ENCODE data around the gene EVC2.

The EVC2 gene

DNA sequence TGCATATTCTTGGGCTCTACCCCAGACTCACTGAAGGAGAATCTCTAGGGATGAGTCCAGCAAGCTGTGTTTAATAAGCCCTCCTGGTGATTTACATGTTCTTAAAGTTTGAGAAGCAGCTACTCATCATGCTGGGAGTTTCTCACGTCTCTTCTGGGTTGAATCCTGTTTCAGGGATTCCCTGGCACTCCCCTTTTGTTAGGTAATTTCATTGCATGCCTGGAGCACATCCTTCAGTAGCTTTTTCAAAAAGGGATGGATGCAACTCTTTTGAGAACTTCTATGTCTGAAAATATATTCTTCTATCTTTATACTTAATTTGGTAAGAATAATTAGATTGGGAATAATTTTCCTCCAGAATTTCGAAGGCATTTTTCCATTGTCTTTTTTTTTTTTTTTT is 7.0 kb upstream of the EVC2 start:
- no peak for TF ChIP-seq CTCF (IDR thresholded peaks at IDR 0.05)
- Histone ChIP-seq H3K79me2 (no peaks in the 10 kb centered on the region), H3K27me3 (ENCODE audit: control insufficient read depth, insufficient read depth, low read length) (no peaks in the 10 kb centered on the region), H3K9ac (no peak overlapping the region), H2AFZ (no peak overlapping the region), H3K4me3 (ENCODE audit: low read depth, low read length) (no peak overlapping the region), H3K36me3 (ENCODE audit: control insufficient read depth, insufficient read depth, low read length) (no peaks in the 10 kb centered on the region), H3K9me3 (ENCODE audit: control insufficient read depth, low read length) (no peaks in the 10 kb centered on the region), H3K4me1 (no peaks in the 10 kb centered on the region), H3K4me2 (ENCODE audit: low read length) (no peak overlapping the region), H3K27ac (no peak overlapping the region)

GRCh38 chr4:5713861-5714260 is 5.5 kb upstream of the EVC2 start:
- TF ChIP-seq CTCF (IDR thresholded peaks at IDR 0.05): no peak
- H3K4me1 ChIP-seq: no peaks in the 10 kb centered on the region
- H3K4me3 ChIP-seq (ENCODE audit: low read depth, low read length): no peak overlapping the region
- H3K27me3 ChIP-seq (ENCODE audit: control insufficient read depth, insufficient read depth, low read length): no peaks in the 10 kb centered on the region
- H3K27ac ChIP-seq: no peak overlapping the region
- no peak overlapping the region for H2AFZ ChIP-seq
- no peaks in the 10 kb centered on the region for H3K79me2 ChIP-seq
- H3K36me3 ChIP-seq (ENCODE audit: control insufficient read depth, insufficient read depth, low read length): no peaks in the 10 kb centered on the region
- H3K4me2 ChIP-seq (ENCODE audit: low read length): no peak overlapping the region
- H3K9me3 ChIP-seq (ENCODE audit: control insufficient read depth, low read length): no peaks in the 10 kb centered on the region
- no peak overlapping the region for H3K9ac ChIP-seq

DNA sequence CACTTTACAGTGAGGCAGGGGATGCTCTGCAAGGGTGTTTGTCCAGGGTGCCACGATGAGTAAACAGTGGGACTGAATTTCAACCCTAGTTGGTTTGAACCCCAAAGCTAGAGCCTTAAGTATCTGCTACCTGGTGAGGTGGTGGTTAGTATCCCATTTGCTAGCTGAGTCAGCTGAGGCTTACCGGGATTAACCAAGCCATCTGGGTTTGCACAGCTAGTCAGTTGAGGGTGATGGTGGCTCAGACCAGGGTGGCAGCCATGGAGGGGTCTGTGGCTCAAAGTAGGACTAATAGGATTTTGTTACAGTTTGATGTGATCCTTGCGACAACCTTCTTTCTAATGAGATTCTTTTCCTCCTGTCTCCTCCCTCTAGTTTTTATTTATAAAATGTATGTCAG is 4.6 kb upstream of the EVC2 start:
- H3K27me3 ChIP-seq (ENCODE audit: control insufficient read depth, insufficient read depth, low read length): no peaks in the 10 kb centered on the region
- no peak overlapping the region for H3K4me3 ChIP-seq (ENCODE audit: low read depth, low read length)
- no peak overlapping the region for H3K9ac ChIP-seq
- H3K4me1 ChIP-seq: no peaks in the 10 kb centered on the region
- H3K27ac ChIP-seq: no peak overlapping the region
- H3K79me2 ChIP-seq: no peaks in the 10 kb centered on the region
- H3K36me3 ChIP-seq (ENCODE audit: control insufficient read depth, insufficient read depth, low read length): no peaks in the 10 kb centered on the region
- no peaks in the 10 kb centered on the region for H3K9me3 ChIP-seq (ENCODE audit: control insufficient read depth, low read length)
- H2AFZ ChIP-seq: no peak overlapping the region
- H3K4me2 ChIP-seq (ENCODE audit: low read length): no peak overlapping the region
- no peak for TF ChIP-seq CTCF (IDR thresholded peaks at IDR 0.05)

- TF ChIP-seq CTCF (IDR thresholded peaks at IDR 0.05): no peak
- no peak overlapping the region for H2AFZ ChIP-seq
- H3K4me3 ChIP-seq (ENCODE audit: low read depth, low read length): no peak overlapping the region
- peak overlapping the region; percentile 71 for H3K4me2 ChIP-seq (ENCODE audit: low read length)
- no peaks in the 10 kb centered on the region for H3K27me3 ChIP-seq (ENCODE audit: control insufficient read depth, insufficient read depth, low read length)
- H3K4me1 ChIP-seq: no peaks in the 10 kb centered on the region
- H3K79me2 ChIP-seq: no peaks in the 10 kb centered on the region
- H3K9ac ChIP-seq: no peak overlapping the region
- H3K9me3 ChIP-seq (ENCODE audit: control insufficient read depth, low read length): no peaks in the 10 kb centered on the region
- H3K36me3 ChIP-seq (ENCODE audit: control insufficient read depth, insufficient read depth, low read length): no peaks in the 10 kb centered on the region
- no peak overlapping the region for H3K27ac ChIP-seq
These were observed 4.2 kb upstream of the EVC2 start for GRCh38 chr4:5712517-5712916.

DNA sequence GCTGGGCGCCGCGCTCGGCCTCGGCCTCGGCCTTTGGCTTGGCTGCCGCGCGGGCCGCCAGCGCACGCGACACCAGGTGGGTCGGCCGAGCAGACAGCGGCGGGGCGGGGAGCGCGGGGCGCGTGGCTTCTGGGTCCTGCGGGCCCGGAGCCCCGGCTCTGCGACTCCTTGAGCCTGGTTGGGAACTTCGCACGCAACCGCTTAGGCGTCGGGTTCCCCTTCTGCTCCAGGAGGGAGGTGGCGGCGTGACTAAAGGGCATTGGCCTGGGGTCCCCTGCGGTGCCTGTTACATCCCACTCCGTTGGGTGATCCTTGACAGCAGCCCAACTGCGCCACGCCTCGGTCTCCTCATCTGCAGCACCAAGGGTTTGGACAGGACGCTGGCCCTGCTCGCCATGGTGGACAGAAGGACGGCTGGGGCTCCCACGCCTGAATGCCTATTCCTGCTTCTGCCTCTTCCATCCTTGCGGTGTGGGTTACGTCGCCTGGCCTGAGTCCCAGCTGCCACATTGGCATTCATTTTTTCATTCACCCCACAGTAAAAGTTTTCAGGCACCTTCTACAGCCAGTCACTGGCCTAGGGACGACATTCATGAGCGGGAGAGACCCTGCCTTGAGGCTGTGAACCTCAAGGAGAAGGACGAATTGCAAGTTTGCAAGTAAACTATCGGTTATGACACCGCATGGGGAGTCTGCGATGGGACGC is 3.3 kb upstream of the EVC2 start:
- Histone ChIP-seq H3K9ac (no peak overlapping the region), H3K36me3 (ENCODE audit: control insufficient read depth, insufficient read depth, low read length) (no peaks in the 10 kb centered on the region), H3K4me2 (ENCODE audit: low read length) (peak overlapping the region; percentile 71), H3K79me2 (no peaks in the 10 kb centered on the region), H3K27me3 (ENCODE audit: control insufficient read depth, insufficient read depth, low read length) (no peaks in the 10 kb centered on the region), H3K27ac (no peak overlapping the region), H3K4me1 (no peaks in the 10 kb centered on the region), H2AFZ (peak overlapping the region; percentile 50), H3K9me3 (ENCODE audit: control insufficient read depth, low read length) (no peaks in the 10 kb centered on the region), H3K4me3 (ENCODE audit: low read depth, low read length) (peak overlapping the region; percentile 45)
- TF ChIP-seq CTCF (IDR thresholded peaks at IDR 0.05): no peak

Data from parathyroid adenoma (tissue), 2 donors.